ENCODE measurements around the gene MLF2. TPM values are rescaled to one million over a fixed set of nuclear protein-coding genes. Genes with fewer than 3 reads are reported as not detected.

Gene MLF2
- total and polyA plus RNA-seq, 2 of the 13 experiments (the other 11 are each of a cell fraction or from before 2014, with no cell fraction given), result 88.1 to 167 TPM

GRCh38 chr12:6767353-6768319 is 14.7 kb upstream of the MLF2 start (continued):
- TF ChIP-seq UBTF (CRISPR knock-in tag; IDR thresholded peaks at IDR 0.05) (peak; percentile 72), ZNF335 (CRISPR knock-in tag; IDR thresholded peaks at IDR 0.05) (no peak), THAP7 (CRISPR knock-in tag; IDR thresholded peaks at IDR 0.05) (peak; percentile 76; the same call in 1 of the 2 replicates), ZNF570 (CRISPR knock-in tag; IDR thresholded peaks at IDR 0.05; ENCODE audit: borderline replicate concordance) (no peak), ARID3A (IDR thresholded peaks at IDR 0.05; ENCODE audit: low read depth, low read length) (no peak), NFKB2 (CRISPR knock-in tag; IDR thresholded peaks at IDR 0.05; ENCODE audit: borderline replicate concordance) (peak; percentile 56; the same call in 1 of the 2 replicates), ZBTB4 (CRISPR knock-in tag; IDR thresholded peaks at IDR 0.05; ENCODE audit: borderline replicate concordance) (no peak), REXO4 (CRISPR knock-in tag; IDR thresholded peaks at IDR 0.05; ENCODE audit: borderline replicate concordance) (no peak), ZUFSP (CRISPR knock-in tag; IDR thresholded peaks at IDR 0.05; ENCODE audit: borderline replicate concordance) (no peak), SYNCRIP (IDR thresholded peaks at IDR 0.05; ENCODE audit: insufficient read depth, low read depth, low read length) (no peak), ZNF234 (CRISPR knock-in tag; conservative IDR thresholded peaks at IDR 0.05) (no peak), NRL (CRISPR knock-in tag; IDR thresholded peaks at IDR 0.05; ENCODE audit: borderline replicate concordance) (peak; percentile 46; the same call in 1 of the 2 replicates), IKZF1 (IDR thresholded peaks at IDR 0.05) (no peak), ZNF136 (CRISPR knock-in tag; IDR thresholded peaks at IDR 0.05; ENCODE audit: low read depth) (no peak), ZNF720 (CRISPR knock-in tag; IDR thresholded peaks at IDR 0.05) (no peak), PAF1 (CRISPR knock-in tag; IDR thresholded peaks at IDR 0.05) (no peak), SP4 (CRISPR knock-in tag; IDR thresholded peaks at IDR 0.05) (peak; percentile 64), NR2F2 (IDR thresholded peaks at IDR 0.05; ENCODE audit: borderline replicate concordance, low read depth) (no peak; the same call in 1 of the 2 replicates), FOXM1 (CRISPR knock-in tag; IDR thresholded peaks at IDR 0.05) (no peak)
